Measurements from ENCODE around the gene UGT1A8.

The UGT1A8 gene

DNA sequence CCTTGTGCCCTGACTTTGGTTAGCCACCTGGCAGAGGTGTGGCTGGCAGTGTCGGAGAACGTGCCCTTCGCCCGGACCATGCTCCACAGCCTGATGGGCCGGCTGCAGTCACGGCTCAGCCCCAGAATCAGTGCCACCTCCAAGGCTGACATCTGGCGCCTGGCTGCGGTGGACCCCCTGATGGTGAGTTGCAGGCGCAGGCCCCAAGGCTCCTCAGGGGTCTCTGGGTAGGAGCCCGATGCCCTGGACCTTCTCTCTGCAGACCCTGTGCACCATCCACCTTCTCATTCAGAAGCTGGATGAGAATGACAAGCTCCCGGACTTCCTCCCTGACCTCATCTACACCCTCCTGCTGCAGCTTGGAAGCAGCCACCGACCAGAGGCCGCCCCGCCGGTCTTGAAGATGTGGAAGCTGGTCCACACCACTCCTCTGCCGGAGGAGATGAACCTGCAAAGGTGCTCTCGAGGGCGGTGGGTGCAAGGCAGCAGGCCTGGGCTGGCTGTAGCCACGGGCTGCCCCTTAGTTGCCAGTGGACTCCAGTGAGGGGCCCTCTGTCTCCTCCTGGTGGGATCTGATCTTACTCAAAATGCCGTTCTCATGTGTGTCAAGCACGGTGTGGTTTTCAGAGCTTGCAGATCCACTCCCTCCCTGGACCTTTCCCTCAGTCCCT is 204.8 kb downstream of the UGT1A8 start:
- DNase-seq: peak; percentile 36

All from activated CD8-positive, alpha-beta memory T cell treated with anti-CD3 and anti-CD28 coated beads, Interleukin-2, amount 50 U/mL, for 48 hours (primary cell).